HEK293 (cell line): ENCODE measurements around the gene MAP7.

ENCODE experiments used
- CTCF ChIA-PET: fragments of 350-600 bp; formaldehyde crosslinking; extraction: SDS; loops from one replicate; lab custom pipeline; 2021; ENCODE audit warnings: antibody characterized with exemption; lab: Yijun Ruan, JAX
- POLR2A ChIA-PET: fragments of 300-600 bp; formaldehyde crosslinking; extraction: SDS; loops from one replicate; lab custom pipeline; 2020; ENCODE audit warnings: antibody characterized with exemption, inconsistent platforms; lab: Yijun Ruan, JAX
- H3K27ac ChIP-seq: fragments of 200-500 bp; sonication (Bioruptor generic); 2 replicates; pipeline ENCODE4 v1.5.1; 2014; ENCODE audit warnings: low read depth, low read length, control low read depth, inconsistent platforms; ENCODE audit errors: extremely low read depth
- H3K36me3 ChIP-seq, 2 experiments: fragments of 200-500 bp in 1 of 2; sonication (Bioruptor generic) in 1 of 2; 1 replicate in 1 of 2; 2 replicates in 1 of 2; pipeline ENCODE4 v1.5.1; 2014 to 2017; ENCODE audit warnings: inconsistent platforms in 2 of 2, low read length in 2 of 2; ENCODE audit not compliant: control insufficient read depth in 2 of 2, insufficient read depth in 1 of 2
- H3K4me1 ChIP-seq: fragments of 200-500 bp; sonication (Bioruptor generic); 2 replicates; pipeline ENCODE4 v1.5.1; 2014; ENCODE audit warnings: mild to moderate bottlenecking, low read length, inconsistent platforms; ENCODE audit not compliant: control insufficient read depth, insufficient read depth
- H3K4me3 ChIP-seq: 2 replicates; pipeline ENCODE4 v1.5.1; 2011; ENCODE audit warnings: low read depth, mild to moderate bottlenecking, control low read depth, low read length, moderate library complexity
- H3K9me3 ChIP-seq: fragments of 200-500 bp; sonication (Bioruptor generic); 2 replicates; pipeline ENCODE4 v1.5.1; 2014; ENCODE audit warnings: low read depth, low read length, inconsistent platforms; ENCODE audit not compliant: control insufficient read depth, insufficient read depth
- GFI1B ChIP-seq: fragments of 450-650 bp; formaldehyde crosslinking; IDR thresholded peaks from 2 replicates; pipeline ENCODE4 v1.5.1; 2016; ENCODE audit warnings: missing biosample characterization, missing genetic modification characterization
- KLF7 ChIP-seq: fragments of 450-650 bp; formaldehyde crosslinking; IDR thresholded peaks from 2 replicates; pipeline ENCODE4 v1.5.1; 2016; ENCODE audit warnings: missing biosample characterization, missing genetic modification characterization, borderline replicate concordance
- PRDM6 ChIP-seq: fragments of 450-650 bp; formaldehyde crosslinking; IDR thresholded peaks from 2 replicates; pipeline ENCODE4 v1.5.1; 2017; ENCODE audit warnings: missing biosample characterization, missing genetic modification characterization
- ZBTB6 ChIP-seq: fragments of 450-650 bp; formaldehyde crosslinking; IDR thresholded peaks from 2 replicates; pipeline ENCODE4 v1.5.1; 2017; ENCODE audit warnings: missing biosample characterization, missing genetic modification characterization
- ZBTB8A ChIP-seq: fragments of 450-650 bp; formaldehyde crosslinking; IDR thresholded peaks from 2 replicates; pipeline ENCODE4 v1.5.1; 2016; ENCODE audit warnings: missing biosample characterization, missing genetic modification characterization
- ZNF214 ChIP-seq: fragments of 450-650 bp; formaldehyde crosslinking; IDR thresholded peaks from 2 replicates; pipeline ENCODE4 v1.5.1; 2017; ENCODE audit warnings: missing biosample characterization, mild to moderate bottlenecking, missing genetic modification characterization, borderline replicate concordance
- ZNF223 ChIP-seq: fragments of 450-650 bp; formaldehyde crosslinking; IDR thresholded peaks from 2 replicates; pipeline ENCODE4 v1.5.1; 2016; ENCODE audit warnings: missing biosample characterization, missing genetic modification characterization
- ZNF274 ChIP-seq, 2 experiments: fragments of 200-500 bp in 1 of 2; fragments of 450-650 bp in 1 of 2; sonication (Bioruptor generic) in 1 of 2; formaldehyde crosslinking in 1 of 2; IDR thresholded peaks; 2 replicates each; pipeline versions ENCODE4 v1.5.1 to v1.6.1; 2014 to 2016; ENCODE audit warnings: borderline replicate concordance in 1 of 2, inconsistent platforms in 1 of 2, low read length in 1 of 2, missing biosample characterization in 1 of 2, missing genetic modification characterization in 1 of 2
- ZNF324 ChIP-seq: fragments of 450-650 bp; formaldehyde crosslinking; IDR thresholded peaks from 2 replicates; pipeline ENCODE4 v1.5.1; 2016; ENCODE audit warnings: missing biosample characterization, missing genetic modification characterization
- ZNF335 ChIP-seq: fragments of 450-650 bp; formaldehyde crosslinking; conservative IDR thresholded peaks from 2 replicates; pipeline ENCODE4 v1.5.1; 2016; ENCODE audit warnings: missing biosample characterization, missing genetic modification characterization
- ZNF404 ChIP-seq: fragments of 450-650 bp; formaldehyde crosslinking; IDR thresholded peaks from 2 replicates; pipeline ENCODE4 v1.5.1; 2017; ENCODE audit warnings: missing biosample characterization, missing genetic modification characterization
- ZNF600 ChIP-seq: fragments of 450-650 bp; formaldehyde crosslinking; IDR thresholded peaks from 2 replicates; pipeline ENCODE4 v1.5.1; 2016; ENCODE audit warnings: missing biosample characterization, missing genetic modification characterization
- ZNF670 ChIP-seq: fragments of 450-650 bp; formaldehyde crosslinking; IDR thresholded peaks from 2 replicates; pipeline ENCODE4 v1.5.1; 2016; ENCODE audit warnings: missing biosample characterization, missing genetic modification characterization, low read depth
- ZNF768 ChIP-seq: fragments of 450-650 bp; formaldehyde crosslinking; IDR thresholded peaks from 2 replicates; pipeline ENCODE4 v1.5.1; 2018; ENCODE audit warnings: missing biosample characterization, mild to moderate bottlenecking, missing genetic modification characterization
- TF ChIP-seq, protein P1 (sequence below): fragments of 450-650 bp; formaldehyde crosslinking; optimal IDR thresholded peaks from 2 replicates; pipeline ENCODE3; 2016; ENCODE audit warnings: missing biosample characterization, mild to moderate bottlenecking, missing genetic modification characterization
- TF ChIP-seq, protein P2 (sequence below): fragments of 450-650 bp; formaldehyde crosslinking; IDR thresholded peaks from 2 replicates; pipeline ENCODE4 v1.5.1; 2016; ENCODE audit warnings: missing biosample characterization, missing genetic modification characterization
- TF ChIP-seq, protein P3 (sequence below): fragments of 450-650 bp; formaldehyde crosslinking; IDR thresholded peaks from 2 replicates; pipeline ENCODE4 v1.5.1; 2016; ENCODE audit warnings: missing biosample characterization, missing genetic modification characterization, low read depth

MAP7 gene

DNA sequence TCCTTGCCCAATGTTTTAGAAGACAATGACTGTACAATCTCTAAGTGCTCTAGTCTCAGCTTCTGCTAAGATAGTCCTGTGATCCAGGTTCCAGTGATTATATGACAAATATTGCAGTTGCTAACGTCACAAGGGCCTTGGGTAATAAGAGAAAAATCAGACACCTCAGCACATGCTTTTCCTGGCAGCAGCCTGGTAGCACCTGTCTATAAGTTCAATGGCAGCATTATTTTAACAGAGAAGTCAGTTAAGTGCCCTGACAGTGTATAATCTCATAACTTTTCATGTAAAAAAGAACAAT, 139.2 kb downstream of the MAP7 start (continued):
- TF ChIP-seq, protein P1, sequence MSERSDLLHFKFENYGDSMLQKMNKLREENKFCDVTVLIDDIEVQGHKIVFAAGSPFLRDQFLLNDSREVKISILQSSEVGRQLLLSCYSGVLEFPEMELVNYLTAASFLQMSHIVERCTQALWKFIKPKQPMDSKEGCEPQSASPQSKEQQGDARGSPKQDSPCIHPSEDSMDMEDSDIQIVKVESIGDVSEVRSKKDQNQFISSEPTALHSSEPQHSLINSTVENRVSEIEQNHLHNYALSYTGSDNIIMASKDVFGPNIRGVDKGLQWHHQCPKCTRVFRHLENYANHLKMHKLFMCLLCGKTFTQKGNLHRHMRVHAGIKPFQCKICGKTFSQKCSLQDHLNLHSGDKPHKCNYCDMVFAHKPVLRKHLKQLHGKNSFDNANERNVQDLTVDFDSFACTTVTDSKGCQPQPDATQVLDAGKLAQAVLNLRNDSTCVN (tag by site-specific recombination) = no peak
- TF ChIP-seq ZNF600 (tag by site-specific recombination) = no peak

DNA sequence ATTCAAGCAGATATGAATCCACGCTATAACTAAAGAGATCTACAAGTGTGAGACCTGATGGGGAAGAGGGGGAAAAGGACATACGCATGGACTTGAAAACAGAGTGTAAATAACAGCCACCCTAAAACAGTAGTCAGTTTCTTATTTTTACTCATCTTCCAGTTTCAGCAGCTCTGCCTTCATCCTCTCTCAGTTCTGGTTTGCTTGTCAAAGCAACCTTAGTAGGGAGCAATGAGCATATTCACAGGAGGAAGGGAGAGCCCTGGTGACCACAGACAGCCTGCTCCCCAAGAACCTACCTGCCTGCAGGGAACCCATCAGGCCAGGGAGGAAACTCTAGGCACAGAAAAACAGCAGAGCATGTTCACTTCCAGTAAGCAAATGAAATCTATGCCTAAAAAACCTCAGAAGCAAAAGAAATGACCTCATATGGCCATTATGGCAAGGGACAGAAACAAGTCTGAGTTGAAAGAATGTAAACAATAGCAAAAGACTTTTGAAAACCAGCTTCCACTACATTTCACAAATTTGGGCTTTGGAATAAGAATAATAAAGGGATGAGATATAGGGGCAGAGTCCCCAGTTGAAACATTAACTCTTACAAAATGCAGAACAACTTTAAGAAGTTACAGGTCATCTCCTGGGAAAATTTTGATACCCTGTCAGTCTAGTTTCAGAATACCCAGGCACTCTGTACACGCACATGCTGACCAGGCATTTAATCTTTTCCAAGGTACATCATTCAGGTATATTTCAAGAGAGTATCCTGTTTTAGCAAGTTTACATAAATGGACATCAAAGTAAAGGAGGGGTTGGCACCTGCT, 139.8 kb downstream of the MAP7 start:
- Histone ChIP-seq H3K4me1 (no peaks in the 10 kb centered on the region), H3K4me3 (no peak overlapping the region), H3K9me3 (no peaks in the 10 kb centered on the region)
- POLR2A ChIA-PET = no interaction called here
- TF ChIP-seq ZNF404 (tag by site-specific recombination) (no peak), GFI1B (peak; percentile 95), ZNF274 (IDR thresholded peaks at IDR 0.05; ENCODE audit: low read length) (no peak), ZNF274 (tag by site-specific recombination; IDR thresholded peaks at IDR 0.05; ENCODE audit: borderline replicate concordance) (no peak), ZNF768 (no peak), KLF7 (tag by site-specific recombination) (no peak), ZNF223 (tag by site-specific recombination) (no peak), ZNF324 (no peak), ZBTB6 (tag by site-specific recombination) (no peak), ZNF214 (tag by site-specific recombination) (no peak), ZBTB8A (tag by site-specific recombination) (no peak), PRDM6 (peak; percentile 60), ZNF670 (tag by site-specific recombination) (no peak), ZNF335 (tag by site-specific recombination) (no peak)
- TF ChIP-seq, protein P2, sequence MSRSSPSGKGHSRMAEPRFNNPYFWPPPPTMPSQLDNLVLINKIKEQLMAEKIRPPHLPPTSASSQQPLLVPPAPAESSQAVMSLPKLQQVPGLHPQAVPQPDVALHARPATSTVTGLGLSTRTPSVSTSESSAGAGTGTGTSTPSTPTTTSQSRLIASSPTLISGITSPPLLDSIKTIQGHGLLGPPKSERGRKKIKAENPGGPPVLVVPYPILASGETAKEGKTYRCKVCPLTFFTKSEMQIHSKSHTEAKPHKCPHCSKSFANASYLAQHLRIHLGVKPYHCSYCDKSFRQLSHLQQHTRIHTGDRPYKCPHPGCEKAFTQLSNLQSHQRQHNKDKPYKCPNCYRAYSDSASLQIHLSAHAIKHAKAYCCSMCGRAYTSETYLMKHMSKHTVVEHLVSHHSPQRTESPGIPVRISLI (tag by site-specific recombination) = no peak
- TF ChIP-seq, protein P3, sequence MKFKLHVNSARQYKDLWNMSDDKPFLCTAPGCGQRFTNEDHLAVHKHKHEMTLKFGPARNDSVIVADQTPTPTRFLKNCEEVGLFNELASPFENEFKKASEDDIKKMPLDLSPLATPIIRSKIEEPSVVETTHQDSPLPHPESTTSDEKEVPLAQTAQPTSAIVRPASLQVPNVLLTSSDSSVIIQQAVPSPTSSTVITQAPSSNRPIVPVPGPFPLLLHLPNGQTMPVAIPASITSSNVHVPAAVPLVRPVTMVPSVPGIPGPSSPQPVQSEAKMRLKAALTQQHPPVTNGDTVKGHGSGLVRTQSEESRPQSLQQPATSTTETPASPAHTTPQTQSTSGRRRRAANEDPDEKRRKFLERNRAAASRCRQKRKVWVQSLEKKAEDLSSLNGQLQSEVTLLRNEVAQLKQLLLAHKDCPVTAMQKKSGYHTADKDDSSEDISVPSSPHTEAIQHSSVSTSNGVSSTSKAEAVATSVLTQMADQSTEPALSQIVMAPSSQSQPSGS (tag by site-specific recombination) = 0 out of 2 replicates have a peak, but pooled peaks have one; percentile 12
- TF ChIP-seq, all 188 proteins: peak for 3
- no peaks in the 10 kb centered on the region; a peak in 1 of 3 replicates for H3K36me3 ChIP-seq
- no peak overlapping the region for H3K27ac ChIP-seq
- CTCF ChIA-PET = interaction anchor here (0.5 to 0.7 kb wide), 2 partner anchors 9 to 137 kb away, joined by 3 read pairs; no protein-coding TSS in a partner anchor
